GM21717 (cell line): ENCODE results near the gene MBNL1.
A peak's percentile ranks its signal among the peaks of the same experiment; 100 is the strongest.

ENCODE experiments used
- ATAC-seq: cut with Tn5 transposase; IDR thresholded peaks from one replicate; pipeline ENCODE4 v1.9.1; 2021; ENCODE audit warnings: mild to moderate bottlenecking, moderate library complexity; ENCODE audit not compliant: unreplicated experiment

MBNL1 gene

GRCh38 chr3:152271501-152272236 is 2.9 kb downstream of the MBNL1 start:
- ATAC-seq, result no peak

- no peak for ATAC-seq
These were observed 4.1 kb downstream of the MBNL1 start for GRCh38 chr3:152272771-152273242.

- no peak for ATAC-seq
These were observed 8.0 kb downstream of the MBNL1 start for GRCh38 chr3:152276681-152277080.

GRCh38 chr3:152277198-152277597 is 8.5 kb downstream of the MBNL1 start:
- ATAC-seq, result no peak

GRCh38 chr3:152278756-152279427 is 10.2 kb downstream of the MBNL1 start:
- ATAC-seq, result no peak

- ATAC-seq, result no peak
These were observed 10.8 kb downstream of the MBNL1 start for GRCh38 chr3:152279479-152279878.

GRCh38 chr3:152280539-152280938 is 11.8 kb downstream of the MBNL1 start:
- ATAC-seq, result no peak

- peak; percentile 80 for ATAC-seq
These were observed 12.5 kb downstream of the MBNL1 start for GRCh38 chr3:152281133-152281713.

GRCh38 chr3:152282813-152283212 is 14.1 kb downstream of the MBNL1 start:
- ATAC-seq, result no peak

- no peak for ATAC-seq
These were observed 15.0 kb downstream of the MBNL1 start for GRCh38 chr3:152283492-152284381.

GRCh38 chr3:152284906-152285305 is 16.2 kb downstream of the MBNL1 start:
- ATAC-seq, result no peak

GRCh38 chr3:152285509-152285908 is 16.8 kb downstream of the MBNL1 start:
- ATAC-seq, result no peak

- ATAC-seq, result no peak
These were observed 19.3 kb downstream of the MBNL1 start for GRCh38 chr3:152287898-152288576.

GRCh38 chr3:152288681-152289080 is 20.0 kb downstream of the MBNL1 start:
- no peak for ATAC-seq

GRCh38 chr3:152289708-152290107 is 21.0 kb downstream of the MBNL1 start:
- ATAC-seq, result no peak

- ATAC-seq, result no peak
These were observed 21.6 kb downstream of the MBNL1 start for GRCh38 chr3:152290374-152290773.

- ATAC-seq, result no peak
These were observed 22.5 kb downstream of the MBNL1 start for GRCh38 chr3:152291238-152291637.

GRCh38 chr3:152291649-152292066 is 22.9 kb downstream of the MBNL1 start:
- ATAC-seq, result no peak

GRCh38 chr3:152292366-152292765 is 23.6 kb downstream of the MBNL1 start:
- no peak for ATAC-seq

GRCh38 chr3:152293347-152294006 is 24.7 kb downstream of the MBNL1 start:
- no peak for ATAC-seq
